GM12864 (cell line): ENCODE results near the gene CELSR1.

Source experiments
- DNase-seq: peaks from one replicate; pipeline ENCODE4 v3.0.0-alpha.2; 2011; ENCODE audit warnings: low read depth
- H3K4me3 ChIP-seq: 2 replicates; pipeline ENCODE4 v1.5.1; 2011; ENCODE audit warnings: mild to moderate bottlenecking, low read depth, low read length, control low read depth
- CTCF ChIP-seq: IDR thresholded peaks from 2 replicates; pipeline ENCODE4 v1.5.1; 2011; ENCODE audit warnings: low read depth, mild to moderate bottlenecking, moderate library complexity, low read length, control low read depth, inconsistent platforms; ENCODE audit errors: missing control alignments

The CELSR1 gene

GRCh38 chr22:46515208-46516111 is 22.0 kb downstream of the CELSR1 start:
- TF ChIP-seq CTCF, result no peak
- no peak for DNase-seq
- H3K4me3 ChIP-seq, result no peak overlapping the region

- DNase-seq, result no peak
- no peak overlapping the region for H3K4me3 ChIP-seq
These were observed 22.7 kb downstream of the CELSR1 start for GRCh38 chr22:46514592-46515207.

GRCh38 chr22:46513908-46514550 is 23.4 kb downstream of the CELSR1 start:
- no peak for TF ChIP-seq CTCF
- no peak overlapping the region for H3K4me3 ChIP-seq
- no peak for DNase-seq

More at GRCh38 chr22:46514592-46515207, 22.7 kb downstream of the CELSR1 start:
- TF ChIP-seq CTCF, result no peak

GRCh38 chr22:46512683-46513082 is 24.7 kb downstream of the CELSR1 start:
- TF ChIP-seq CTCF, result no peak
- H3K4me3 ChIP-seq, result no peak overlapping the region
- no peak for DNase-seq

GRCh38 chr22:46512039-46512370 is 25.4 kb downstream of the CELSR1 start:
- TF ChIP-seq CTCF, result no peak
- H3K4me3 ChIP-seq, result no peak overlapping the region
- no peak for DNase-seq

- no peak for DNase-seq
- no peak for TF ChIP-seq CTCF
- H3K4me3 ChIP-seq, result no peak overlapping the region
These were observed 26.0 kb downstream of the CELSR1 start for GRCh38 chr22:46511151-46512038.
